ENCODE measurements around the gene SRXN1.

SRXN1 gene

DNA sequence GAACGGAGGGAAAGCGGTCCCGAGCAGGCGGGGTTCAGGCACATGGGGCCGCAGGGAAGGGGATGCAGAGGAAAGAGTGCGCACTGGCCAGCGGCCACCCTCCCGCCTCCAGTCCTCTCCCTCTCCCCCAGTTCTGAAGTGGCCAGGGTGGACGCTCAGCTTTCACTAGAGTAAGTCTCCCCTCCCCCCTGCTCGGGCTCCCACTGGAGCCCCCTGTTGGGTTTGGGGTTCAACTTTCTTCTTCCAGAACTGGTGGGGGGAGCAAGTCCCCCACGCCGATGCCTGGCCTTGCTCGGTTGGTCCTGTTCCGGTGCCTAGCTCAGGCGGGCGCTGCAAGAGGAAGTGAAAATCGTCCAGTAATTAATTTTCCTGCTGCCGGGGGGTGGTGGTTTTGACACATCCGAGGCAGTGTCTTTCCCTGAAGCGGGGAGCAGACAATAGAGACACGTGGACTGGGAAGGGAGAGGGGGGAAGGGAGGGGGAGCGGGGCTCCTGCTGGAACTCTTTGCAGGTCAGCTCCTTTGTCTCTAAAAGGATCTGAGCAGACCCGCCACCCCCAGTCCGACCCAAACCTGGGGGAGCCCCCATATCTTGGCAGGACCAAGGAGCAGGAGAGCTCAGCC lies 23.4 kb upstream of the SRXN1 start:
- TF ChIP-seq CTCF (IDR thresholded peaks at IDR 0.05): no peak
- H2AFZ ChIP-seq: peak overlapping the region; percentile 82
- peak overlapping the region; percentile 84 for H3K9ac ChIP-seq
- no peaks in the 10 kb centered on the region for H3K27me3 ChIP-seq (ENCODE audit: control insufficient read depth, insufficient read depth, low read length)
- H3K27ac ChIP-seq: peak overlapping the region; percentile 96
- H3K4me3 ChIP-seq (ENCODE audit: low read depth, low read length): no peak overlapping the region
- no peaks in the 10 kb centered on the region for H3K9me3 ChIP-seq (ENCODE audit: control insufficient read depth, low read length)
- peak overlapping the region; percentile 74 for H3K4me2 ChIP-seq (ENCODE audit: low read length)
- no peaks in the 10 kb centered on the region for H3K36me3 ChIP-seq (ENCODE audit: control insufficient read depth, insufficient read depth, low read length)
- H3K4me1 ChIP-seq: peaks cover 25% of the 10 kb centered on the region
- H3K79me2 ChIP-seq: peaks cover under 1% of the 10 kb centered on the region

GRCh38 chr20:675453-676314 lies 22.7 kb upstream of the SRXN1 start, which contains the start of gene SCRT2:
TSS of gene SCRT2 (minus strand) at chr20:675802. CDS start at chr20:675601, 201 bp downstream.
- peak within 1 kb of the TSS; percentile 95 for H3K9ac ChIP-seq
- no peak within 1 kb of the TSS for H3K4me3 ChIP-seq (ENCODE audit: low read depth, low read length)

DNA sequence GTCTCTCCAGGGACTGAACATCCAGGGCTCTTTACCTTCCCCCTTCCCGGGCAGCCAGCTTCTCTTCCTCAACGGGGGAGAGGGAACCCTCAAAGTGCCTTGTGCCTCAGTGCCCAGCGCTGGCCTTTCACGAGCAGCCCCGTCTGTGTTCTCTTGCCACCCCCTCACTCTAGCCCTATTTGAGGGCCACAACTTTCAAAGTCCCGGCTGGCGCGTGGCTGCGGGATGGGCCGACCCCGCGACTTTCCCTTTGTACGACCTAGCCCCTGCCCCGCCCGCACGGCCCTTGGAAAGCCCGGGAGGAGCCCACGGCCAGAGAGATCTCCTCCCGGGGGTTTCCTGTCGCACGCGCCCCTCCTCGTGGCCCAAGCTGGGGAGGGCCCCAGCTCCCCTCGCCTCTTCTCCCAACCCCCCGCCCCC lies 22.0 kb upstream of the SRXN1 start:
- peak overlapping the region; percentile 87 for H2AFZ ChIP-seq
- peak overlapping the region; percentile 95 for H3K9ac ChIP-seq
- H3K4me2 ChIP-seq (ENCODE audit: low read length): no peak overlapping the region
- peaks cover 39% of the 10 kb centered on the region for H3K4me1 ChIP-seq
- no peak for TF ChIP-seq CTCF (IDR thresholded peaks at IDR 0.05)
- H3K36me3 ChIP-seq (ENCODE audit: control insufficient read depth, insufficient read depth, low read length): no peaks in the 10 kb centered on the region
- H3K27ac ChIP-seq: peak overlapping the region; percentile 96
- no peaks in the 10 kb centered on the region for H3K9me3 ChIP-seq (ENCODE audit: control insufficient read depth, low read length)
- no peaks in the 10 kb centered on the region for H3K27me3 ChIP-seq (ENCODE audit: control insufficient read depth, insufficient read depth, low read length)
- H3K4me3 ChIP-seq (ENCODE audit: low read depth, low read length): no peak overlapping the region
- peaks cover 13% of the 10 kb centered on the region for H3K79me2 ChIP-seq

More at GRCh38 chr20:675453-676314, 22.7 kb upstream of the SRXN1 start, which contains the start of gene SCRT2:
- no peaks in the 10 kb centered on the region for H3K9me3 ChIP-seq (ENCODE audit: control insufficient read depth, low read length)
- H3K79me2 ChIP-seq: peaks cover 6% of the 10 kb centered on the region
- H3K36me3 ChIP-seq (ENCODE audit: control insufficient read depth, insufficient read depth, low read length): no peaks in the 10 kb centered on the region
- peak within 1 kb of the TSS; percentile 74 for H3K4me2 ChIP-seq (ENCODE audit: low read length)
- H3K27ac ChIP-seq: peak within 1 kb of the TSS; percentile 96
- no peaks in the 10 kb centered on the region for H3K27me3 ChIP-seq (ENCODE audit: control insufficient read depth, insufficient read depth, low read length)
- H3K4me1 ChIP-seq: peaks cover 32% of the 10 kb centered on the region
- peak within 1 kb of the TSS; percentile 87 for H2AFZ ChIP-seq
- no peak for TF ChIP-seq CTCF (IDR thresholded peaks at IDR 0.05)

DNA sequence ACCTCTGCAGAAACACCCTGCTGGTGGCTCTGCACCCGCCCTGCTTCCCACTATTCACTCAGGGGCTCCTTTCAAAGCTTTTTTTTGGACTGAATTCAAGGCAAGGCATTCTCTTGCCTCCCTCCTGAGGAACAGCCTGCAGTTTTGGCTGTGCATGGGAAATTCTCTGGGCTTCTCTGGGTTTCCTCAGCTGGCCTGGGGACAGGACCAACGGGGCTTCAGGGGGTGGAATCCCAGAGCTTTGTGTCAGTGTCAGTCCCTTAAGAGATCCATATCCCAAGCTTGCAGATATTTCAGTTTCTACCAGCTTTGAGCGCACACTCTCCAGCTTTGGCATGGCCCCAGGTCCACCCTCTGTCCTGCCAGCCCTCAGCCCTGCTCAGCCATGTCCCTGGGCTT lies 20.6 kb upstream of the SRXN1 start:
- no peaks in the 10 kb centered on the region for H3K9me3 ChIP-seq (ENCODE audit: control insufficient read depth, low read length)
- no peak overlapping the region for H2AFZ ChIP-seq
- H3K79me2 ChIP-seq: peaks cover 22% of the 10 kb centered on the region
- H3K4me1 ChIP-seq: peaks cover 50% of the 10 kb centered on the region
- no peak overlapping the region for H3K9ac ChIP-seq
- H3K4me3 ChIP-seq (ENCODE audit: low read depth, low read length): no peak overlapping the region
- no peaks in the 10 kb centered on the region for H3K27me3 ChIP-seq (ENCODE audit: control insufficient read depth, insufficient read depth, low read length)
- TF ChIP-seq CTCF (IDR thresholded peaks at IDR 0.05): no peak
- peak overlapping the region; percentile 96 for H3K27ac ChIP-seq
- no peak overlapping the region for H3K4me2 ChIP-seq (ENCODE audit: low read length)
- H3K36me3 ChIP-seq (ENCODE audit: control insufficient read depth, insufficient read depth, low read length): no peaks in the 10 kb centered on the region
